Measurements from ENCODE around the gene MED8. TPM values are rescaled to one million over a fixed set of nuclear protein-coding genes. Genes with fewer than 3 reads are reported as not detected.

MED8 gene
- total and polyA plus RNA-seq, 2 of the 4 experiments (the other 2 are of a cell fraction): 61.1 to 120 TPM

DNA sequence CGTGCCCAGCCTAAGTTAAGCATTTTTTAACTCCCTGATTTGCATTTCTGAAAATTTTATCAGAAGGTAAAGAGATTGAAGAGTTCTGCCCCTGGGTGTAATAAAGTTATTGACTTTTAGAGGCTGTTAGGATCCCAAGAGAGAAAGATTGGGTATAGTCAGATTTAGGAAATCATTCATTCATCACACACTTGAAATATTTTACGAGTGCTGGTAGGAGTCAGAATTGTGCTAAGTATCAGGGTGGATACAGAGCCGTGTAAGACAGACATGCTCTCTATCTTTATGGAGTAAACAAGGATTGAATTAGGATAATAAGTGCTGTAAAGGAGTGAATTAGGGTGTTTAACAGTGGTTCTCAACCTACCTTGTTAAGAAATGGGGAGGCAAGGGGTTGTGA, 3.1 kb upstream of the MED8 start:
- Histone ChIP-seq H3K14ac (replicated peaks; ENCODE audit: low read depth, low read length) (no peak overlapping the region), H2BK120ac (ENCODE audit: low read depth, low read length) (no peak overlapping the region), H3K36me3 (ENCODE audit: control insufficient read depth, insufficient read depth, low read length) (peaks cover 2% of the 10 kb centered on the region), H3K23ac (ENCODE audit: low read depth, low read length) (no peak overlapping the region), H3K4me3 (ENCODE audit: insufficient read depth, low read depth, low read length) (no peak overlapping the region), H4K5ac (ENCODE audit: low read depth, low read length) (no peak overlapping the region), H3K27ac (ENCODE audit: insufficient read depth, low read length) (no peak overlapping the region), H4K20me1 (ENCODE audit: insufficient read depth, low read length) (peaks cover 10% of the 10 kb centered on the region; the same call in 1 of the 2 replicates), H2AFZ (replicated peaks; ENCODE audit: low read length, poor library complexity) (no peak overlapping the region), H4K91ac (ENCODE audit: insufficient read depth, low read depth, low read length) (no peak overlapping the region), H3K4ac (ENCODE audit: low read depth, low read length) (no peak overlapping the region), H3K9ac (ENCODE audit: low read depth, low read length) (no peak overlapping the region), H4K8ac (ENCODE audit: low read depth in 2 of 2, low read length in 2 of 2) (no peak overlapping the region), H2BK5ac (ENCODE audit: low read depth, low read length, poor library complexity, severe bottlenecking) (no peak overlapping the region), H2BK15ac (ENCODE audit: low read depth, low read length) (no peak overlapping the region), H3K79me1 (ENCODE audit: low read depth in 1 of 2, low read length in 2 of 2) (peaks cover 32 to 78% of the 10 kb centered on the region in 2 experiments), H3K9me1 (ENCODE audit: insufficient read depth, low read length) (peaks cover 7% of the 10 kb centered on the region), H3K4me2 (ENCODE audit: low read depth, low read length) (no peak overlapping the region), H3K4me1 (ENCODE audit: control insufficient read depth, insufficient read depth, low read length) (peaks cover 8% of the 10 kb centered on the region), H3K9me3 (ENCODE audit: control insufficient read depth, insufficient read depth, low read length) (no peaks in the 10 kb centered on the region), H3K27me3 (ENCODE audit: control insufficient read depth, insufficient read depth, low read length) (no peaks in the 10 kb centered on the region), H2AK9ac (replicated peaks; ENCODE audit: low read depth, low read length, poor library complexity) (no peak overlapping the region), H3K18ac (ENCODE audit: low read depth, low read length) (no peak overlapping the region), H2AK5ac (ENCODE audit: low read depth, low read length) (no peak overlapping the region), H3K56ac (ENCODE audit: extremely low read depth, insufficient read depth, low read length) (no peak overlapping the region), H2BK20ac (ENCODE audit: low read depth, low read length) (no peak overlapping the region)
- no peak for TF ChIP-seq POLR2A (IDR thresholded peaks at IDR 0.05; ENCODE audit: low read depth, low read length)
- TF ChIP-seq BHLHE40 (IDR thresholded peaks at IDR 0.05; ENCODE audit: low read depth, low read length): no peak
- no peak for TF ChIP-seq CHD1 (IDR thresholded peaks at IDR 0.05; ENCODE audit: low read depth, low read length)
- no peak for TF ChIP-seq CTCF (conservative IDR thresholded peaks at IDR 0.05; ENCODE audit: low read depth, low read length)
- no peak for TF ChIP-seq MAFK (IDR thresholded peaks at IDR 0.05; ENCODE audit: low read depth, low read length)
- no peak for TF ChIP-seq USF2 (IDR thresholded peaks at IDR 0.05; ENCODE audit: low read depth, low read length)
- TF ChIP-seq MXI1 (IDR thresholded peaks at IDR 0.05; ENCODE audit: borderline replicate concordance, low read depth, low read length): no peak
- TF ChIP-seq FOS (IDR thresholded peaks at IDR 0.05; ENCODE audit: low read depth, low read length): no peak
- no peak for TF ChIP-seq NFE2L2 (IDR thresholded peaks at IDR 0.05; ENCODE audit: low read depth, low read length)
- TF ChIP-seq RAD21 (IDR thresholded peaks at IDR 0.05; ENCODE audit: low read length): no peak
- TF ChIP-seq RFX5 (IDR thresholded peaks at IDR 0.05; ENCODE audit: low read depth, low read length): no peak
- TF ChIP-seq CEBPB (IDR thresholded peaks at IDR 0.05; ENCODE audit: low read depth, low read length): no peak
- no peak for TF ChIP-seq RCOR1 (IDR thresholded peaks at IDR 0.05; ENCODE audit: insufficient replicate concordance, low read length)
- TF ChIP-seq MAZ (IDR thresholded peaks at IDR 0.05; ENCODE audit: borderline replicate concordance, low read depth, low read length): no peak
- TF ChIP-seq ELK1 (IDR thresholded peaks at IDR 0.05; ENCODE audit: borderline replicate concordance, low read depth, low read length): no peak
- TF ChIP-seq SMC3 (IDR thresholded peaks at IDR 0.05; ENCODE audit: low read depth, low read length): no peak
- DNase-seq (no peak), ATAC-seq (ENCODE audit: low read depth) (no peak)
- ChIA-PET CTCF (no interaction called here), POLR2A (ENCODE audit: unreplicated experiment) (no interaction called here)
- in situ Hi-C loops (cut with MboI; ENCODE audit: low sequenced_read_pairs): no loop called here
- dilution Hi-C loops (cut with HindIII; ENCODE audit: low sequenced_read_pairs, unreplicated experiment): no loop called here
- intact Hi-C loops (cut with micrococcal nuclease): no loop called here
- BruUV-seq (replicated peaks): no TSS peak
- no CpG with 5 or more reads among the region's 3 CpGs for WGBS, 2 experiments (ENCODE audit: extremely low coverage in 2 of 2, insufficient read length in 1 of 2)

All from IMR-90 (cell line).